ENCODE data around the gene MAGI2. TPM values are rescaled to one million over a fixed set of nuclear protein-coding genes. Genes with fewer than 3 reads are reported as not detected.

The MAGI2 gene
- total RNA-seq, 2 donors from 2014 or later = 10.3 to 19.2 TPM

- TF ChIP-seq, protein P1, sequence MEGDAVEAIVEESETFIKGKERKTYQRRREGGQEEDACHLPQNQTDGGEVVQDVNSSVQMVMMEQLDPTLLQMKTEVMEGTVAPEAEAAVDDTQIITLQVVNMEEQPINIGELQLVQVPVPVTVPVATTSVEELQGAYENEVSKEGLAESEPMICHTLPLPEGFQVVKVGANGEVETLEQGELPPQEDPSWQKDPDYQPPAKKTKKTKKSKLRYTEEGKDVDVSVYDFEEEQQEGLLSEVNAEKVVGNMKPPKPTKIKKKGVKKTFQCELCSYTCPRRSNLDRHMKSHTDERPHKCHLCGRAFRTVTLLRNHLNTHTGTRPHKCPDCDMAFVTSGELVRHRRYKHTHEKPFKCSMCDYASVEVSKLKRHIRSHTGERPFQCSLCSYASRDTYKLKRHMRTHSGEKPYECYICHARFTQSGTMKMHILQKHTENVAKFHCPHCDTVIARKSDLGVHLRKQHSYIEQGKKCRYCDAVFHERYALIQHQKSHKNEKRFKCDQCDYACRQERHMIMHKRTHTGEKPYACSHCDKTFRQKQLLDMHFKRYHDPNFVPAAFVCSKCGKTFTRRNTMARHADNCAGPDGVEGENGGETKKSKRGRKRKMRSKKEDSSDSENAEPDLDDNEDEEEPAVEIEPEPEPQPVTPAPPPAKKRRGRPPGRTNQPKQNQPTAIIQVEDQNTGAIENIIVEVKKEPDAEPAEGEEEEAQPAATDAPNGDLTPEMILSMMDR (conservative IDR thresholded peaks at IDR 0.05) = no peak
- Mint-ChIP-seq H3K4me1 (peaks cover 22% of the 10 kb centered on the region), H3K4me3 (no peak overlapping the region), H3K9me3 (no peaks in the 10 kb centered on the region), H3K36me3 (ENCODE audit: low read depth) (no peaks in the 10 kb centered on the region), H3K27ac (no peak overlapping the region), H3K27me3 (ENCODE audit: insufficient read depth) (no peaks in the 10 kb centered on the region)
- Histone ChIP-seq H3K27me3 (ENCODE audit: control insufficient read depth, insufficient read depth, low read length, poor library complexity, severe bottlenecking) (no peaks in the 10 kb centered on the region), H3K36me3 (ENCODE audit: control insufficient read depth, insufficient read depth, low read length) (no peaks in the 10 kb centered on the region), H3K9me3 (ENCODE audit: control insufficient read depth, low read length) (no peaks in the 10 kb centered on the region), H3K4me3 (ENCODE audit: low read length) (no peak overlapping the region), H3K27ac (ENCODE audit: low read depth, low read length) (no peak overlapping the region), H3K9ac (ENCODE audit: extremely low read depth, low read length, poor library complexity, severe bottlenecking) (no peak overlapping the region), H3K4me1 (ENCODE audit: control insufficient read depth, insufficient read depth, low read length) (peaks cover 5% of the 10 kb centered on the region)
- DNase-seq = no peak
- no CpG with 5 or more reads among the region's 1 CpG for WGBS, 2 experiments (ENCODE audit: insufficient coverage in 1 of 2, insufficient read length in 1 of 2)
Measured at GRCh38 chr7:78261739-78262138, 1191.7 kb downstream of the MAGI2 start.

DNA sequence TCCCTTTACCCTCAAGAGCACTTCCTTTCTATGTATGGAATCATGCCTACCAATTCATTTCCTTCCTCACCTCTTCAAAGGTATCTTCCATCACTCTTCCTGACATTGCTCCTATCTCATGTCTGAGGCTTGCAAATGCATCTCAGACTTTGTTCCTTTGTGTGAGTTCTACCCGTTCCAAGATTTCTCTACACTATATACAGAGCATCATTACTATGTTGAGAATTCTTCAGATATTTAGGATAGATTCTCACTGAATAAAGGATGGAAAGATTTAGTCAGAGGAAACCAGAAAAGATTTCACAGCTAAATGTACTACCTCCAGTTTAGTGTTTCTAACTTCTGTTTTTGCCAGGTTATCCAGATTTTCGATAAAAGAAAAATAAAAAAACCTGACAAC, 1192.2 kb downstream of the MAGI2 start:
- TF ChIP-seq, protein P1 (conservative IDR thresholded peaks at IDR 0.05) = no peak
- no peak for DNase-seq
- WGBS, 2 experiments (ENCODE audit: insufficient coverage in 1 of 2, insufficient read length in 1 of 2) = 83% methylated on average over 2 of the region's 2 CpGs; no CpG with 5 or more reads in 1 of the 2 experiments
- peaks cover 5% of the 10 kb centered on the region for H3K4me1 ChIP-seq (ENCODE audit: control insufficient read depth, insufficient read depth, low read length)
- Mint-ChIP-seq H3K36me3 (ENCODE audit: low read depth) (no peaks in the 10 kb centered on the region), H3K27me3 (ENCODE audit: insufficient read depth) (no peaks in the 10 kb centered on the region), H3K4me3 (no peak overlapping the region), H3K4me1 (peaks cover 22% of the 10 kb centered on the region), H3K27ac (no peak overlapping the region), H3K9me3 (no peaks in the 10 kb centered on the region)
- H3K36me3 ChIP-seq (ENCODE audit: control insufficient read depth, insufficient read depth, low read length) = no peaks in the 10 kb centered on the region
- no peaks in the 10 kb centered on the region for H3K27me3 ChIP-seq (ENCODE audit: control insufficient read depth, insufficient read depth, low read length, poor library complexity, severe bottlenecking)
- no peak overlapping the region for H3K27ac ChIP-seq (ENCODE audit: low read depth, low read length)
- no peak overlapping the region for H3K9ac ChIP-seq (ENCODE audit: extremely low read depth, low read length, poor library complexity, severe bottlenecking)
- no peak overlapping the region for H3K4me3 ChIP-seq (ENCODE audit: low read length)
- no peaks in the 10 kb centered on the region for H3K9me3 ChIP-seq (ENCODE audit: control insufficient read depth, low read length)

- H3K4me1 Mint-ChIP-seq = peaks cover 22% of the 10 kb centered on the region
- no peak overlapping the region for H3K4me3 Mint-ChIP-seq
- H3K9me3 ChIP-seq (ENCODE audit: control insufficient read depth, low read length) = no peaks in the 10 kb centered on the region
- no peaks in the 10 kb centered on the region for H3K36me3 ChIP-seq (ENCODE audit: control insufficient read depth, insufficient read depth, low read length)
- DNase-seq = no peak
- TF ChIP-seq, protein P1 (conservative IDR thresholded peaks at IDR 0.05) = no peak
- H3K4me1 ChIP-seq (ENCODE audit: control insufficient read depth, insufficient read depth, low read length) = peaks cover 5% of the 10 kb centered on the region
- H3K4me3 ChIP-seq (ENCODE audit: low read length) = no peak overlapping the region
- no peaks in the 10 kb centered on the region for H3K27me3 Mint-ChIP-seq (ENCODE audit: insufficient read depth)
- 95 to 100% methylated on average over 1 of the region's 1 CpG for WGBS, 2 experiments (ENCODE audit: insufficient coverage in 1 of 2, insufficient read length in 1 of 2)
- H3K9ac ChIP-seq (ENCODE audit: extremely low read depth, low read length, poor library complexity, severe bottlenecking) = no peak overlapping the region
- H3K27ac Mint-ChIP-seq = no peak overlapping the region
- H3K36me3 Mint-ChIP-seq (ENCODE audit: low read depth) = no peaks in the 10 kb centered on the region
- H3K9me3 Mint-ChIP-seq = no peaks in the 10 kb centered on the region
- H3K27ac ChIP-seq (ENCODE audit: low read depth, low read length) = no peak overlapping the region
- H3K27me3 ChIP-seq (ENCODE audit: control insufficient read depth, insufficient read depth, low read length, poor library complexity, severe bottlenecking) = no peaks in the 10 kb centered on the region
Measured at GRCh38 chr7:78260826-78261225, 1192.6 kb downstream of the MAGI2 start.
